Memory B cell (primary cell): ENCODE data around the gene NELFA.
"Not testable (repeated sequence)": the region's sequence is repeated elsewhere in the genome, so short reads cannot be mapped to it uniquely, and the experiment has no call there.

ENCODE experiments used
- ATAC-seq: fragments of 150-1000 bp; cut with Tn5 transposase; 2 replicates; pipeline ENCODE4 v1.10.0; 2021; ENCODE audit warnings: low read depth, mild to moderate bottlenecking, moderate library complexity
- DNase-seq, 2 donors: peaks; one replicate each; pipeline ENCODE4 v3.0.0; 2022; ENCODE audit warnings: low spot score in 2 of 2
- H3K27ac Mint-ChIP-seq: one replicate; pipeline ENCODE4 v1.8.0; 2022; ENCODE audit warnings: mild to moderate bottlenecking, moderate library complexity, mixed read lengths
- H3K27me3 Mint-ChIP-seq: one replicate; pipeline ENCODE4 v1.8.0; 2022; ENCODE audit warnings: mixed read lengths
- H3K36me3 Mint-ChIP-seq: one replicate; pipeline ENCODE4 v1.8.0; 2022; ENCODE audit warnings: mild to moderate bottlenecking, mixed read lengths
- H3K4me1 Mint-ChIP-seq: one replicate; pipeline ENCODE4 v1.8.0; 2022; ENCODE audit warnings: mixed read lengths
- H3K4me3 Mint-ChIP-seq: one replicate; pipeline ENCODE4 v1.8.0; 2022; ENCODE audit warnings: mild to moderate bottlenecking, moderate library complexity, mixed read lengths
- H3K9me3 Mint-ChIP-seq: one replicate; pipeline ENCODE4 v1.8.0; 2022; ENCODE audit warnings: mixed read lengths

Gene NELFA

GRCh38 chr4:1993718-1994516 lies 14.9 kb downstream of the NELFA start:
- peaks cover 11% of the 10 kb centered on the region for H3K9me3 Mint-ChIP-seq
- H3K27ac Mint-ChIP-seq, H3K4me1 Mint-ChIP-seq, DNase-seq, ATAC-seq, H3K27me3 Mint-ChIP-seq, H3K4me3 Mint-ChIP-seq: not testable (repeated sequence)
- H3K36me3 Mint-ChIP-seq: peaks cover 33% of the 10 kb centered on the region

- H3K36me3 Mint-ChIP-seq: peaks cover 26% of the 10 kb centered on the region
- H3K27me3 Mint-ChIP-seq: no peaks in the 10 kb centered on the region
- H3K9me3 Mint-ChIP-seq: peaks cover 6% of the 10 kb centered on the region
- no peak for ATAC-seq
- H3K4me3 Mint-ChIP-seq: no peak overlapping the region
- peaks cover 4% of the 10 kb centered on the region for H3K4me1 Mint-ChIP-seq
- no peak overlapping the region for H3K27ac Mint-ChIP-seq
- DNase-seq: no peak
Measured at GRCh38 chr4:1993169-1993516, 15.6 kb downstream of the NELFA start.

GRCh38 chr4:1992468-1993168 lies 16.2 kb downstream of the NELFA start:
- no peak for DNase-seq
- H3K27ac Mint-ChIP-seq: no peak overlapping the region
- no peaks in the 10 kb centered on the region for H3K27me3 Mint-ChIP-seq
- H3K4me1 Mint-ChIP-seq: peaks cover 4% of the 10 kb centered on the region
- ATAC-seq: no peak
- H3K4me3 Mint-ChIP-seq: no peak overlapping the region
- H3K9me3 Mint-ChIP-seq: peaks cover 2% of the 10 kb centered on the region
- peaks cover 21% of the 10 kb centered on the region for H3K36me3 Mint-ChIP-seq

GRCh38 chr4:1991596-1992434 lies 17.0 kb downstream of the NELFA start:
- Mint-ChIP-seq H3K36me3 (peaks cover 15% of the 10 kb centered on the region), H3K4me1 (peaks cover 2% of the 10 kb centered on the region), H3K4me3 (no peak overlapping the region), H3K27me3 (no peaks in the 10 kb centered on the region), H3K9me3 (no peaks in the 10 kb centered on the region), H3K27ac (no peak overlapping the region)
- DNase-seq (no peak), ATAC-seq (no peak)

GRCh38 chr4:1991087-1991486 lies 17.7 kb downstream of the NELFA start:
- ATAC-seq (no peak), DNase-seq (no peak)
- Mint-ChIP-seq H3K9me3 (no peaks in the 10 kb centered on the region), H3K36me3 (peaks cover 10% of the 10 kb centered on the region), H3K4me1 (peaks cover 2% of the 10 kb centered on the region), H3K27me3 (no peaks in the 10 kb centered on the region), H3K27ac (no peak overlapping the region), H3K4me3 (no peak overlapping the region)

- Mint-ChIP-seq H3K4me3 (no peak overlapping the region), H3K27me3 (no peaks in the 10 kb centered on the region), H3K9me3 (no peaks in the 10 kb centered on the region), H3K36me3 (peaks cover 8% of the 10 kb centered on the region), H3K4me1 (peaks cover 2% of the 10 kb centered on the region), H3K27ac (no peak overlapping the region)
- DNase-seq (no peak), ATAC-seq (no peak)
Measured at GRCh38 chr4:1990676-1991075, 18.1 kb downstream of the NELFA start.

DNA sequence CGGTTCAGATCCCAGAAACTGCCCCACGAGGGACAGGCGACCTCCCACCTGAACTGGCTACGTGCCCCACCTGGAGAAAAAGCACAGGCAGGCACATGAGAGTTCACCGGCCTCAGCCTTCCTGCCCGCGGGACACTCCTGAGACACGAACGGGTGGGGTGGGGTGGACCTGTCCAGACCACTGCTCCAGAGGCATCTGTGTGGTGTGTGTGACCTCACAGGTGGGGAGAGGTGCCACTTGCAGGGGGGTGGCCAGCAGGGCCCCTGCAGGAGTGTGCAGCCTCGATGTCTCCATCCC lies 18.5 kb downstream of the NELFA start:
- DNase-seq (no peak), ATAC-seq (no peak)
- Mint-ChIP-seq H3K4me3 (no peak overlapping the region), H3K36me3 (peaks cover 6% of the 10 kb centered on the region), H3K27ac (no peak overlapping the region), H3K27me3 (no peaks in the 10 kb centered on the region), H3K4me1 (peaks cover 2% of the 10 kb centered on the region), H3K9me3 (no peaks in the 10 kb centered on the region)

DNA sequence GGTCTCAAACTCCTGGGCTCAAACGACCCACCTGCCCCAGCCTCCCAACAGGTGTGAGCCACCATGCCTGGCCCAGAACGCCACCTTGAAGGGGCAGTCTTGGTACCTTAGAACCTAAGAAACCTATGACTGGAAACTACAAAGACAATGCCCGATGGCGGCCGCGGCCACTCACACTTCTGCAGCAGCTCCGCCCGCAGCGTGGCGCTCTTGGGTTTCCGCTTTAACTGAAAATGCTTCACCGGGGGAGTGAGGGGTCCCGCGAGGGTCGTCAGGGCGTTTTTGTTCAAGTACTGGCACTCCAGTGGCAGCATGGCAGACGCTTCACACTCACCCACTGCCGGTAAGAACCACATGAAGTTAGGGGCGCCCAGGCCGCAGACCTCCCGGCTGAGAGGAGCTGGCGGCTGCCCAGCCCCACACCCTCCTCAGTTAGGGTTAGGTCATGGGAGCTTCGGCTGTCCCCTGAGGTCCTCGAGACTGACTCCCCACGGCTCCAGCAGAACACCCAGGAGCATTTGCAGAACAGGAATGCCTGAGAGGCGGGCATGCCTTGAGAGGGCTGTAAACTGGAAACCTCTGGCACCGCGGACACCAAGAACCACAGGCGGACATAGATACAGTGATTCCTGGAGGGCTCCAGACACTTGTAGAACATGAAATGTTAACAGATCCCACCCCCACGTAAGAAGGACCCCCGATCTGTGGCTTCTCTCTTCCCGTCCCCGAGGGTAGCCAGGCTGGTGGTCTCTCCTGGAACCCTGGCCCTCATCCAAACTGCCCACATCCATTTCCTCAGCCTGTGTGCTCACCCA lies 19.0 kb downstream of the NELFA start:
- no peaks in the 10 kb centered on the region for H3K4me1 Mint-ChIP-seq
- H3K27me3 Mint-ChIP-seq: no peaks in the 10 kb centered on the region

GRCh38 chr4:1988327-1988724 lies 20.4 kb downstream of the NELFA start:
- Mint-ChIP-seq H3K4me3 (no peak overlapping the region), H3K27me3 (no peaks in the 10 kb centered on the region), H3K4me1 (peaks cover 3% of the 10 kb centered on the region), H3K36me3 (peaks cover 9% of the 10 kb centered on the region), H3K27ac (no peak overlapping the region), H3K9me3 (no peaks in the 10 kb centered on the region)
- DNase-seq: no peak
- no peak for ATAC-seq

More for the DNA sequence above, 19.0 kb downstream of the NELFA start:
- ATAC-seq: no peak
- no peak overlapping the region for H3K4me3 Mint-ChIP-seq
- DNase-seq: no peak
- no peaks in the 10 kb centered on the region for H3K9me3 Mint-ChIP-seq
- H3K36me3 Mint-ChIP-seq: peaks cover 4% of the 10 kb centered on the region
- H3K27ac Mint-ChIP-seq: no peak overlapping the region

DNA sequence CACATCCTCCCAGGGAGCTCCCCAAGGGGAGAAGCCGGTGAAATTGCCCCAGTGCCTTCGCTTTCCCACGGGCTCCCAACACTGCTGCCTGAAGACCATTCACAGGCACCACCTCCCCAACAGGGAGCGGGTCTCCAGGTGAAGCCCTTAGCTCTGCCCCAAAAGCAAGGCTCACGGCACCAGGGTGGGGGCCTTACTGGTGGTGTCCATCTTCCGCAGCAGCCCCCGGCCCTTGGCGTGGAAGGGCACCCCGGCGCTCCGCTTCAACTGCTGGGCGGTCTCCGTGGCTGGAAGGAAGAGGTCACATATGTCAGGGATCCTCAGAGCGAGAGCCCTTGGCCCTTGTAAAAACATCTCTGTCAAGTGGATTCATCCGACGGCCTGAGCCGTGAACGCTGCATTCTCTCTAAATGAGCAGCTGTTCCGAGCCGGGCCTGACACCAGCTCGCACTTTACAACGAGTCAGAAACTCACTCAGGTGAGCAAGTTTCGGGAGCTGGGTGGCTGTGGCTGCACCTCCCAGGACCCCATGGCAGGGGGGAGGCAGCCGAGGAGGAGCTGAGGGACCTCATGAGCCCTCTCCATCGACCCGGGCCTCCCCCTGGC lies 20.9 kb downstream of the NELFA start:
- Mint-ChIP-seq H3K4me1 (peaks cover 3% of the 10 kb centered on the region), H3K27me3 (no peaks in the 10 kb centered on the region), H3K4me3 (no peak overlapping the region), H3K36me3 (peaks cover 9% of the 10 kb centered on the region), H3K9me3 (no peaks in the 10 kb centered on the region), H3K27ac (no peak overlapping the region)
- no peak for DNase-seq
- ATAC-seq: no peak

GRCh38 chr4:1987296-1987695 lies 21.5 kb downstream of the NELFA start:
- Mint-ChIP-seq H3K4me3 (no peak overlapping the region), H3K27ac (no peak overlapping the region), H3K4me1 (peaks cover 3% of the 10 kb centered on the region), H3K27me3 (no peaks in the 10 kb centered on the region), H3K9me3 (no peaks in the 10 kb centered on the region), H3K36me3 (peaks cover 11% of the 10 kb centered on the region)
- no peak for ATAC-seq
- DNase-seq: no peak

GRCh38 chr4:1986578-1987210 lies 22.1 kb downstream of the NELFA start:
- H3K4me3 Mint-ChIP-seq: no peak overlapping the region
- H3K27ac Mint-ChIP-seq: no peak overlapping the region
- peaks cover 3% of the 10 kb centered on the region for H3K4me1 Mint-ChIP-seq
- no peaks in the 10 kb centered on the region for H3K9me3 Mint-ChIP-seq
- DNase-seq: no peak
- H3K27me3 Mint-ChIP-seq: no peaks in the 10 kb centered on the region
- peaks cover 16% of the 10 kb centered on the region for H3K36me3 Mint-ChIP-seq
- ATAC-seq: no peak
